A673 (cell line): ENCODE measurements around the gene KIF26B.

ENCODE experiments used
- CTCF ChIP-seq: fragments of 300-800, 200-600 bp; sonication (generic); conservative IDR thresholded peaks from 2 replicates; pipeline ENCODE4 v1.5.1; 2017; ENCODE audit warnings: low read depth, mild to moderate bottlenecking, antibody characterized with exemption, low read length, moderate library complexity, mixed read lengths
- EZH2 ChIP-seq: fragments of 200-600 bp; sonication (generic); IDR thresholded peaks from 2 replicates; pipeline ENCODE4 v1.6.1; 2017; ENCODE audit warnings: borderline replicate concordance, low read depth, mild to moderate bottlenecking, mixed read lengths, antibody characterized with exemption, low read length; ENCODE audit not compliant: poor library complexity, severe bottlenecking

GRCh38 chr1:245546875-245547274 is 392.1 kb downstream of the KIF26B start:
- TF ChIP-seq CTCF (no peak), EZH2 (no peak)
